Neural progenitor cell (in vitro differentiated cells): ENCODE results near the gene CYP26B1. TPM values are rescaled to one million over a fixed set of nuclear protein-coding genes. Genes with fewer than 3 reads are reported as not detected.

Experiments used
- DNase-seq: peaks from one replicate; pipeline ENCODE4 v3.0.0-alpha.2; 2016; ENCODE audit warnings: low spot score
- H2AFZ ChIP-seq: fragments of 200-600 bp; sonication (generic); replicated peaks from 2 replicates; pipeline ENCODE4 v1.6.1; 2016; ENCODE audit warnings: antibody characterized with exemption
- H3F3A ChIP-seq: fragments of 200-600 bp; sonication (generic); 2 replicates; pipeline ENCODE4 v1.6.1; 2016; ENCODE audit warnings: antibody characterized with exemption, low read depth
- H3K27ac ChIP-seq: fragments of 200-600 bp; sonication (generic); 2 replicates; pipeline ENCODE4 v1.5.1; 2016; ENCODE audit warnings: mild to moderate bottlenecking
- H3K27me3 ChIP-seq: fragments of 200-600 bp; sonication (generic); 2 replicates; pipeline ENCODE4 v1.6.1; 2016; ENCODE audit warnings: mild to moderate bottlenecking, moderate library complexity
- H3K36me3 ChIP-seq: fragments of 200-600 bp; sonication (generic); 2 replicates; pipeline ENCODE4 v1.5.1; 2016
- H3K4me1 ChIP-seq: fragments of 200-600 bp; sonication (generic); 2 replicates; pipeline ENCODE4 v1.6.1; 2016; ENCODE audit warnings: mixed run types
- H3K4me2 ChIP-seq: fragments of 200-600 bp; sonication (generic); 2 replicates; pipeline ENCODE4 v1.6.1; 2016
- H3K4me3 ChIP-seq: fragments of 200-600 bp; sonication (generic); 2 replicates; pipeline ENCODE4 v1.5.1; 2016
- H3K79me2 ChIP-seq: fragments of 200-600 bp; sonication (generic); 2 replicates; pipeline ENCODE4 v1.6.1; 2016; ENCODE audit warnings: low read depth
- H3K9ac ChIP-seq: fragments of 200-600 bp; sonication (generic); 2 replicates; pipeline ENCODE4 v1.6.1; 2016
- H3K9me3 ChIP-seq: fragments of 200-600 bp; sonication (generic); 2 replicates; pipeline ENCODE4 v1.5.1; 2016; ENCODE audit warnings: low read depth
- H4K20me1 ChIP-seq: fragments of 200-600 bp; sonication (generic); 2 replicates; pipeline ENCODE4 v1.6.1; 2016; ENCODE audit warnings: low read depth
- H3K27ac Mint-ChIP-seq: 3 replicates; pipeline ENCODE4 v1.8.0; 2021; ENCODE audit warnings: mixed read lengths
- H3K27me3 Mint-ChIP-seq: 2 replicates; pipeline ENCODE4 v1.8.0; 2022; ENCODE audit warnings: low read depth, mild to moderate bottlenecking, inconsistent platforms, moderate library complexity, mixed read lengths; ENCODE audit not compliant: insufficient read depth
- H3K36me3 Mint-ChIP-seq: 3 replicates; pipeline ENCODE4 v1.8.0; 2021; ENCODE audit warnings: mixed read lengths
- H3K4me1 Mint-ChIP-seq: 3 replicates; pipeline ENCODE4 v1.8.0; 2021; ENCODE audit warnings: mixed read lengths
- H3K4me3 Mint-ChIP-seq: 3 replicates; pipeline ENCODE4 v1.8.0; 2021; ENCODE audit warnings: mild to moderate bottlenecking, moderate library complexity, mixed read lengths
- H3K9me3 Mint-ChIP-seq: 3 replicates; pipeline ENCODE4 v1.8.0; 2020; ENCODE audit warnings: mixed read lengths
- CTCF ChIP-seq: fragments of 200-600 bp; sonication (generic); IDR thresholded peaks from 2 replicates; pipeline ENCODE4 v1.5.1; 2017; ENCODE audit warnings: antibody characterized with exemption, mild to moderate bottlenecking
- EZH2 ChIP-seq: fragments of 200-600 bp; sonication (generic); IDR thresholded peaks from 2 replicates; pipeline ENCODE4 v1.6.1; 2017; ENCODE audit warnings: antibody characterized with exemption, mild to moderate bottlenecking, moderate library complexity
- EZH2phosphoT487 ChIP-seq: fragments of 200-600 bp; sonication (generic); IDR thresholded peaks from 2 replicates; pipeline ENCODE4 v1.6.1; 2017; ENCODE audit warnings: antibody characterized with exemption
- total RNA-seq: library from RNA; depleted of rRNA; stranded (reverse); fragments of >200 nt; gene quantifications from 2 replicates; pipeline ENCODE4 v1.2.3, GENCODE V29; 2015; ENCODE audit warnings: low replicate concordance

CYP26B1 gene
- total RNA-seq, 1 donor from 2014 or later = 0.21 TPM

- Histone ChIP-seq H3K9me3 (no peaks in the 10 kb centered on the region), H3F3A (no peaks in the 10 kb centered on the region), H3K4me3 (no peak overlapping the region), H3K27me3 (no peaks in the 10 kb centered on the region), H3K4me1 (no peaks in the 10 kb centered on the region), H3K36me3 (no peaks in the 10 kb centered on the region), H3K9ac (no peak overlapping the region), H3K27ac (no peak overlapping the region), H3K4me2 (no peak overlapping the region), H2AFZ (no peak overlapping the region), H4K20me1 (no peaks in the 10 kb centered on the region), H3K79me2 (no peaks in the 10 kb centered on the region)
- Mint-ChIP-seq H3K4me1 (peaks cover 8% of the 10 kb centered on the region), H3K27me3 (peaks cover 7% of the 10 kb centered on the region), H3K4me3 (no peak overlapping the region), H3K27ac (no peak overlapping the region), H3K9me3 (peaks cover 4% of the 10 kb centered on the region), H3K36me3 (no peaks in the 10 kb centered on the region)
- TF ChIP-seq EZH2phosphoT487 (no peak), EZH2 (no peak), CTCF (peak; percentile 10)
- DNase-seq = no peak
These were observed 42.7 kb downstream of the CYP26B1 start for GRCh38 chr2:72104821-72105588.

GRCh38 chr2:72103690-72104089, 44.0 kb downstream of the CYP26B1 start:
- H3K4me3 Mint-ChIP-seq = no peak overlapping the region
- TF ChIP-seq EZH2 (no peak), CTCF (no peak), EZH2phosphoT487 (no peak)
- no peak overlapping the region for H3K27ac ChIP-seq
- no peaks in the 10 kb centered on the region for H3K9me3 ChIP-seq
- no peak overlapping the region for H3K9ac ChIP-seq
- no peaks in the 10 kb centered on the region for H3K4me1 ChIP-seq
- H3K27me3 Mint-ChIP-seq = peaks cover 2% of the 10 kb centered on the region
- peaks cover 2% of the 10 kb centered on the region for H3K4me1 Mint-ChIP-seq
- H4K20me1 ChIP-seq = no peaks in the 10 kb centered on the region
- no peaks in the 10 kb centered on the region for H3K9me3 Mint-ChIP-seq
- H3K27me3 ChIP-seq = no peaks in the 10 kb centered on the region
- H2AFZ ChIP-seq = no peak overlapping the region
- DNase-seq = no peak
- H3F3A ChIP-seq = no peaks in the 10 kb centered on the region
- H3K79me2 ChIP-seq = no peaks in the 10 kb centered on the region
- H3K4me2 ChIP-seq = no peak overlapping the region
- H3K27ac Mint-ChIP-seq = no peak overlapping the region
- no peaks in the 10 kb centered on the region for H3K36me3 Mint-ChIP-seq
- H3K4me3 ChIP-seq = no peak overlapping the region
- H3K36me3 ChIP-seq = no peaks in the 10 kb centered on the region

- Histone ChIP-seq H3K79me2 (no peaks in the 10 kb centered on the region), H3K27me3 (no peaks in the 10 kb centered on the region), H2AFZ (no peak overlapping the region), H3K36me3 (no peaks in the 10 kb centered on the region), H4K20me1 (no peaks in the 10 kb centered on the region), H3K4me3 (no peak overlapping the region), H3K9me3 (no peaks in the 10 kb centered on the region), H3K4me1 (no peaks in the 10 kb centered on the region), H3K9ac (no peak overlapping the region), H3K27ac (no peak overlapping the region), H3K4me2 (no peak overlapping the region), H3F3A (no peaks in the 10 kb centered on the region)
- no peak overlapping the region for H3K27ac Mint-ChIP-seq
- H3K27me3 Mint-ChIP-seq = peaks cover 2% of the 10 kb centered on the region
- DNase-seq = no peak
- H3K4me3 Mint-ChIP-seq = no peak overlapping the region
- no peak for TF ChIP-seq CTCF
- no peak for TF ChIP-seq EZH2
- TF ChIP-seq EZH2phosphoT487 = no peak
- no peaks in the 10 kb centered on the region for H3K36me3 Mint-ChIP-seq
- H3K9me3 Mint-ChIP-seq = no peaks in the 10 kb centered on the region
- H3K4me1 Mint-ChIP-seq = peaks cover 2% of the 10 kb centered on the region
These were observed 44.5 kb downstream of the CYP26B1 start for GRCh38 chr2:72103161-72103560.
